H1 (cell line): ENCODE measurements around the gene DHRS3. TPM values are rescaled to one million over a fixed set of nuclear protein-coding genes. Genes with fewer than 3 reads are reported as not detected.
A peak's percentile ranks its signal among the peaks of the same experiment; 100 is the strongest.

Experiments used
- CTCF ChIA-PET: fragments of 300-600 bp; sonication (Branson Sonifier 250); formaldehyde crosslinking; loops from one replicate; lab custom pipeline; 2021; ENCODE audit not compliant: partially characterized antibody; lab: Charles Lee
- POLR2A ChIA-PET: fragments of 300-600 bp; sonication (Branson Sonifier 250); formaldehyde crosslinking; loops from one replicate; lab custom pipeline; 2021; ENCODE audit warnings: inconsistent platforms; ENCODE audit not compliant: partially characterized antibody; lab: Charles Lee
- DNase-seq, 2 experiments: peaks; one replicate each; pipeline versions ENCODE4 v3.0.0 to v3.0.0-alpha.2; 2010 to 2022; ENCODE audit warnings: low spot score in 2 of 2, low read depth in 1 of 2, mixed read lengths in 1 of 2
- FAIRE-seq: peaks from 2 replicates; lab custom pipeline; 2011; peaks lifted over from hg19 to GRCh38; lab: Jason Lieb, UNC
- H2AFZ ChIP-seq: 2 replicates; pipeline ENCODE4 v1.8.1; 2012; ENCODE audit warnings: low read length, inconsistent platforms
- H2AK5ac ChIP-seq: 2 replicates; pipeline ENCODE4 v1.6.1; 2013; ENCODE audit warnings: low read depth, low read length
- H2BK120ac ChIP-seq: replicated peaks from 2 replicates; pipeline ENCODE3; 2013; ENCODE audit warnings: low read depth, low read length, inconsistent platforms
- H2BK12ac ChIP-seq: 2 replicates; pipeline ENCODE4 v1.6.1; 2013; ENCODE audit warnings: low read depth, low read length
- H2BK15ac ChIP-seq: 2 replicates; pipeline ENCODE4 v1.6.1; 2013; ENCODE audit warnings: low read length
- H2BK20ac ChIP-seq: 2 replicates; pipeline ENCODE4 v1.6.1; 2013; ENCODE audit warnings: low read length
- H2BK5ac ChIP-seq: 2 replicates; pipeline ENCODE4 v1.6.1; 2013; ENCODE audit warnings: low read depth, low read length
- H3K14ac ChIP-seq: 2 replicates; pipeline ENCODE4 v1.6.1; 2013; ENCODE audit warnings: inconsistent platforms; ENCODE audit not compliant: insufficient read length
- H3K18ac ChIP-seq: 2 replicates; pipeline ENCODE4 v1.6.1; 2013; ENCODE audit warnings: low read length; ENCODE audit errors: extremely low read depth
- H3K23ac ChIP-seq: 2 replicates; pipeline ENCODE4 v1.6.1; 2013; ENCODE audit warnings: inconsistent platforms; ENCODE audit not compliant: insufficient read length
- H3K23me2 ChIP-seq: 2 replicates; pipeline ENCODE4 v1.6.1; 2013; ENCODE audit warnings: low read depth, low read length
- H3K27ac ChIP-seq: 2 replicates; pipeline ENCODE4 v1.6.1; 2011; ENCODE audit warnings: low read depth, low read length, inconsistent platforms
- H3K27me3 ChIP-seq, 4 experiments: replicated peaks in 1 of 4; 1 replicate in 1 of 4; 2 replicates in 3 of 4; pipeline versions ENCODE4 v1.6.1 to v1.8.1; 2011 to 2013; ENCODE audit warnings: low read length in 3 of 4, mild to moderate bottlenecking in 3 of 4, inconsistent platforms in 2 of 4, mixed read lengths in 2 of 4, moderate library complexity in 1 of 4; ENCODE audit not compliant: control insufficient read depth in 3 of 4, insufficient read depth in 3 of 4; ENCODE audit errors: extremely low read depth in 1 of 4
- H3K36me3 ChIP-seq, 4 experiments: 2 replicates each; pipeline versions ENCODE4 v1.6.1 to v1.8.1; 2011 to 2013; ENCODE audit warnings: mild to moderate bottlenecking in 4 of 4, low read length in 3 of 4, moderate library complexity in 2 of 4, control low read depth in 1 of 4, inconsistent platforms in 1 of 4; ENCODE audit not compliant: insufficient read depth in 4 of 4, control insufficient read depth in 2 of 4
- H3K4ac ChIP-seq: replicated peaks from 2 replicates; pipeline ENCODE3; 2013; ENCODE audit warnings: low read length, low read depth, mixed read lengths, inconsistent platforms; ENCODE audit not compliant: insufficient read length
- H3K4me1 ChIP-seq, 4 experiments: replicated peaks in 1 of 4; 1 replicate in 1 of 4; 2 replicates in 3 of 4; pipeline versions ENCODE4 v1.6.1 to v1.8.1; 2011 to 2013; ENCODE audit warnings: low read length in 3 of 4, inconsistent platforms in 2 of 4, mixed read lengths in 1 of 4; ENCODE audit not compliant: insufficient read depth in 4 of 4, control insufficient read depth in 3 of 4
- H3K4me2 ChIP-seq, 2 experiments: 2 replicates each; pipeline versions ENCODE4 v1.6.1 to v1.8.1; 2011 to 2013; ENCODE audit warnings: low read depth in 2 of 2, low read length in 2 of 2, control low read depth in 1 of 2, inconsistent platforms in 1 of 2, mild to moderate bottlenecking in 1 of 2; ENCODE audit not compliant: insufficient read depth in 1 of 2
- H3K4me3 ChIP-seq, 4 experiments: fragments of 200-600, 300-600 bp in 1 of 4; sonication (generic), shearing (Covaris generic), sonication (Bioruptor Twin) in 1 of 4; 2 replicates each; pipeline versions ENCODE4 v1.5.1 to v1.8.1; 2011 to 2016; ENCODE audit warnings: low read length in 4 of 4, low read depth in 3 of 4, control low read depth in 2 of 4, inconsistent platforms in 2 of 4, mild to moderate bottlenecking in 2 of 4, mixed read lengths in 1 of 4, moderate library complexity in 1 of 4; ENCODE audit not compliant: insufficient read depth in 2 of 4; ENCODE audit errors: extremely low read depth in 1 of 4
- H3K56ac ChIP-seq: replicated peaks from 2 replicates; pipeline ENCODE3; 2013; ENCODE audit warnings: low read depth, mild to moderate bottlenecking, mixed read lengths, low read length, inconsistent platforms; ENCODE audit not compliant: insufficient read length
- H3K79me1 ChIP-seq: 2 replicates; pipeline ENCODE4 v1.6.1; 2013; ENCODE audit warnings: low read depth, low read length, control low read depth
- H3K79me2 ChIP-seq, 2 experiments: 2 replicates each; pipeline versions ENCODE4 v1.6.1 to v1.8.1; 2012 to 2013; ENCODE audit warnings: low read length in 2 of 2, mild to moderate bottlenecking in 2 of 2, inconsistent platforms in 1 of 2; ENCODE audit not compliant: insufficient read depth in 2 of 2, control insufficient read depth in 1 of 2
- H3K9ac ChIP-seq, 4 experiments: replicated peaks in 1 of 4; 1 replicate in 1 of 4; 2 replicates in 3 of 4; pipeline versions ENCODE4 v1.6.1 to v1.8.1; 2011 to 2013; ENCODE audit warnings: low read depth in 3 of 4, low read length in 3 of 4, control low read depth in 2 of 4, mild to moderate bottlenecking in 2 of 4, moderate library complexity in 2 of 4, inconsistent platforms in 1 of 4; ENCODE audit errors: extremely low read depth in 1 of 4
- H3K9me3 ChIP-seq, 2 experiments: 2 replicates each; pipeline versions ENCODE4 v1.6.1 to v1.8.1; 2012 to 2013; ENCODE audit warnings: mild to moderate bottlenecking in 2 of 2, moderate library complexity in 2 of 2, control low read depth in 1 of 2, inconsistent platforms in 1 of 2, low read depth in 1 of 2, low read length in 1 of 2, mixed read lengths in 1 of 2; ENCODE audit not compliant: insufficient read depth in 2 of 2
- H4K20me1 ChIP-seq, 2 experiments: replicated peaks in 1 of 2; 2 replicates each; pipeline versions ENCODE3 to v1.8.1; 2011 to 2013; ENCODE audit warnings: inconsistent platforms in 2 of 2, low read length in 2 of 2, mild to moderate bottlenecking in 1 of 2; ENCODE audit not compliant: insufficient read depth in 2 of 2, control insufficient read depth in 1 of 2
- H4K5ac ChIP-seq: 2 replicates; pipeline ENCODE4 v1.6.1; 2013; ENCODE audit warnings: low read length, low read depth, mixed read lengths, inconsistent platforms; ENCODE audit not compliant: insufficient read length
- H4K8ac ChIP-seq: 2 replicates; pipeline ENCODE4 v1.8.0; 2013; ENCODE audit warnings: mild to moderate bottlenecking, moderate library complexity, low read length, inconsistent platforms; ENCODE audit not compliant: insufficient read depth; ENCODE audit errors: extremely low read depth
- H4K91ac ChIP-seq: replicated peaks from 2 replicates; pipeline ENCODE3; 2013; ENCODE audit warnings: low read length, mixed read lengths, inconsistent platforms; ENCODE audit not compliant: insufficient read length
- CEBPB ChIP-seq: IDR thresholded peaks from 2 replicates; pipeline ENCODE4 v1.6.1; 2012; ENCODE audit warnings: low read depth, low read length
- KDM1A ChIP-seq: fragments of 200-600, 300-600 bp; sonication (generic); IDR thresholded peaks from 2 replicates; pipeline ENCODE4 v1.7.1; 2016; ENCODE audit warnings: mild to moderate bottlenecking, low read length, borderline replicate concordance
- KDM4A ChIP-seq: IDR thresholded peaks from one replicate; pipeline ENCODE4 v1.7.1; 2012; ENCODE audit warnings: low read depth, mild to moderate bottlenecking, moderate library complexity, low read length, inconsistent platforms; ENCODE audit not compliant: severe bottlenecking
- NANOG ChIP-seq: IDR thresholded peaks from 2 replicates; pipeline ENCODE4 v1.6.1; 2011; ENCODE audit warnings: low read length, low read depth, mild to moderate bottlenecking, inconsistent platforms; ENCODE audit not compliant: insufficient read depth, poor library complexity, severe bottlenecking
- PHF8 ChIP-seq: fragments of 200-600 bp; sonication (generic); conservative IDR thresholded peaks from 2 replicates; pipeline ENCODE4 v1.7.1; 2012; ENCODE audit warnings: low read depth, mild to moderate bottlenecking, inconsistent platforms, low read length, moderate library complexity
- RAD21 ChIP-seq, 2 experiments: IDR thresholded peaks in 1 of 2; conservative IDR thresholded peaks in 1 of 2; 2 replicates each; pipeline ENCODE4 v1.6.1; 2011; ENCODE audit warnings: low read depth in 2 of 2, low read length in 2 of 2, improper control_type of control experiment in 1 of 2, inconsistent platforms in 1 of 2, mild to moderate bottlenecking in 1 of 2, moderate library complexity in 1 of 2
- SIN3A ChIP-seq, 2 experiments: IDR thresholded peaks in 1 of 2; conservative IDR thresholded peaks in 1 of 2; 2 replicates each; pipeline ENCODE4 v1.6.1; 2011 to 2012; ENCODE audit warnings: low read length in 2 of 2, improper control_type of control experiment in 1 of 2, low read depth in 1 of 2, mild to moderate bottlenecking in 1 of 2
- USF2 ChIP-seq: IDR thresholded peaks from 2 replicates; pipeline ENCODE4 v1.6.1; 2011; ENCODE audit warnings: low read length, improper control_type of control experiment
- WGBS, 2 experiments: shearing (Covaris generic) in 1 of 2; methylation state at CpG; one replicate each; pipeline versions ENCODE4 v1.1.6 to v1.1.7; 2013 to 2015; ENCODE audit warnings: low lambda C conversion rate in 2 of 2, mixed read lengths in 2 of 2, inconsistent platforms in 1 of 2, low coverage in 1 of 2, missing lambda C conversion rate in 1 of 2; ENCODE audit not compliant: insufficient replicate concordance in 2 of 2, insufficient coverage in 1 of 2, insufficient read length in 1 of 2; ENCODE audit errors: extremely low coverage in 1 of 2, missing lambda C conversion rate in 1 of 2; 5-methylcytosine and 5-hydroxymethylcytosine counted together
- polyA plus RNA-seq, 7 experiments: library from polyadenylated mRNA; depleted of rRNA in 3 of 7; stranded (reverse) in 5 of 7; unstranded in 2 of 7; fragments of >200 nt in 5 of 7; fragments of 200-250 nt in 2 of 7; gene quantifications; 1 replicate in 5 of 7; 2 replicates in 1 of 7; 4 replicates in 1 of 7; pipeline versions ENCODE4 v1.2.1 to v1.2.3, GENCODE V29; 2011 to 2013; ENCODE audit warnings: missing spikeins in 2 of 7, mixed read lengths in 2 of 7
- total RNA-seq: library from RNA; stranded (reverse); fragmentation: NEBNext Ultra II Directional; extraction: Animal tissue kit (Norgen Biotek cat#: 25700); gene quantifications from 2 replicates; pipeline ENCODE4 v1.2.1, GENCODE V29; 2021

Gene DHRS3
- total and polyA plus RNA-seq, 2 of the 8 experiments (the other 6 are each of a cell fraction or from before 2014, with no cell fraction given), result 32.5 to 36.4 TPM

- peak overlapping the region; percentile 81 to 97 (median 90) for H3K4me3 ChIP-seq
- DNase-seq (no peak), FAIRE-seq (no peak)
- peaks cover 8 to 24% (median 15%) of the 10 kb centered on the region in 4 experiments for H3K4me1 ChIP-seq
- peaks cover 3% of the 10 kb centered on the region for H3K79me1 ChIP-seq
- no peak overlapping the region for H2BK20ac ChIP-seq
- peak overlapping the region; percentile 94; the same call in 1 of the 2 replicates for H2BK5ac ChIP-seq
- H4K5ac ChIP-seq, result peak overlapping the region; percentile 55
- POLR2A ChIA-PET, result interaction anchor here (0.9 to 11.4 kb wide), 10 partner anchors 11 to 78 kb away, joined by 3 to 107 read pairs (median 9); no protein-coding TSS in a partner anchor
- no peak overlapping the region; the same call in 1 of the 2 replicates for H3K27ac ChIP-seq
- H3K23me2 ChIP-seq, result peaks cover 27% of the 10 kb centered on the region
- H3K23ac ChIP-seq, result no peak overlapping the region
- WGBS, 2 experiments, result 2% methylated on average over 6 of the region's 6 CpGs; no CpG with 5 or more reads in 1 of the 2 experiments
- peak overlapping the region; percentile 98 for H3K18ac ChIP-seq
- peak overlapping the region; percentile 30; the same call in 1 of the 2 replicates for H2BK12ac ChIP-seq
- CTCF ChIA-PET, result interaction anchor here (1.0 to 11.2 kb wide), 19 partner anchors 12 to 343 kb away, joined by 3 to 130 read pairs (median 5); no protein-coding TSS in a partner anchor
- no peaks in the 10 kb centered on the region for H3K9me3 ChIP-seq
- H4K8ac ChIP-seq, result no peak overlapping the region
- H3K27me3 ChIP-seq, result no peaks in the 10 kb centered on the region; a peak in 1 of 7 replicates
- no peak overlapping the region for H2AFZ ChIP-seq
- H3K14ac ChIP-seq, result no peak overlapping the region
- H3K79me2 ChIP-seq, result peaks cover 13 to 21% of the 10 kb centered on the region in 2 experiments
- H3K4ac ChIP-seq, result peak overlapping the region; percentile 10
- peaks cover 0 to 4% of the 10 kb centered on the region in 2 experiments for H4K20me1 ChIP-seq
- H3K4me2 ChIP-seq, result peak overlapping the region; percentile 62 to 97
- H2BK120ac ChIP-seq, result no peak overlapping the region
- no peak overlapping the region for H2AK5ac ChIP-seq
- H3K56ac ChIP-seq, result peak overlapping the region; percentile 78
- H3K9ac ChIP-seq, result peak overlapping the region in 3 of 4 experiments; percentile 34 to 74 (median 70); a peak in 5 of 7 replicates
- H4K91ac ChIP-seq, result peak overlapping the region; percentile 80
- H2BK15ac ChIP-seq, result 0 out of 2 replicates have a peak overlapping the region, but pooled peaks have one; percentile 81
- peaks cover 0 to 2% (median 0%) of the 10 kb centered on the region in 4 experiments; a peak in 1 of 8 replicates for H3K36me3 ChIP-seq
- no peak for TF ChIP-seq RAD21 (IDR thresholded peaks at IDR 0.05 in 1 of 2, conservative IDR thresholded peaks at IDR 0.05 in 1 of 2; ENCODE audit: low read depth in 2 of 2, low read length in 2 of 2)
- TF ChIP-seq CEBPB, result no peak
- TF ChIP-seq KDM4A, result no peak
- 0 out of 2 replicates have a peak, but pooled peaks have one; percentile 19 for TF ChIP-seq KDM1A
- TF ChIP-seq NANOG, result no peak
- TF ChIP-seq SIN3A (conservative IDR thresholded peaks at IDR 0.05 in 1 of 2, IDR thresholded peaks at IDR 0.05 in 1 of 2; ENCODE audit: low read depth in 1 of 2, low read length in 2 of 2), result 0 out of 4 replicates have a peak, but pooled peaks of 1 of the 2 experiments have one; percentile 8
- no peak for TF ChIP-seq PHF8
- TF ChIP-seq USF2, result no peak
These were observed 603 bp upstream of the DHRS3 start for GRCh38 chr1:12618661-12618964.
